Uterus (tissue), 2 donors: ENCODE data around the gene GAPVD1.

Experiments
- POLR2A ChIP-seq, 2 donors: fragments of 450-650 bp; IDR thresholded peaks; one replicate each; pipeline ENCODE4 v1.6.1; 2016; ENCODE audit warnings: antibody characterized with exemption in 2 of 2, mild to moderate bottlenecking in 1 of 2, moderate library complexity in 1 of 2
- TF ChIP-seq, protein P1 (sequence below), 4 experiments: fragments of 200-600 bp in 2 of 4; fragments of 450-650 bp in 2 of 4; sonication (generic) in 2 of 4; IDR thresholded peaks; one replicate each; pipeline ENCODE4 v1.5.1; 2016 to 2019; ENCODE audit warnings: antibody characterized with exemption in 4 of 4, mild to moderate bottlenecking in 2 of 4, moderate library complexity in 1 of 4

DNA sequence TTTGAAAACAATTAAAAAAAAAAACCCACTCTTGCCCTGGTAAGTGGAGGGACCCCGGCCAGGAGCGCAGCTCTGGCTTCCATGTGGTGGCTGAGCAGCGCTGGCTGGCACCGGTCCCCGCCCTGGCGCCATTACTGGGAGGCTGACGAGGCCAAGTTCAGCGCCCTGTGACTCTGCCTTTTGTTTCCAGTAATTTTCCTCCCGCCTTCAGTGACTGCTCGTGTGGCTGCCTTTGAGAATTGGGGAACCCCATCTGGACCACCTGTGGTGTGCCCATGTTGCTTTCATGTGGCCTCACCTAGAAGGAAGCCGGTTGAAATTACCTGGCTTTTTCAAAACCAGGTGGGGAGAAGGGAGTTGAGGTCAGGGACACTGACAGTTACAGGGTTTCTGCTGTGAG is 136.1 kb downstream of the GAPVD1 start:
- TF ChIP-seq, protein P1, sequence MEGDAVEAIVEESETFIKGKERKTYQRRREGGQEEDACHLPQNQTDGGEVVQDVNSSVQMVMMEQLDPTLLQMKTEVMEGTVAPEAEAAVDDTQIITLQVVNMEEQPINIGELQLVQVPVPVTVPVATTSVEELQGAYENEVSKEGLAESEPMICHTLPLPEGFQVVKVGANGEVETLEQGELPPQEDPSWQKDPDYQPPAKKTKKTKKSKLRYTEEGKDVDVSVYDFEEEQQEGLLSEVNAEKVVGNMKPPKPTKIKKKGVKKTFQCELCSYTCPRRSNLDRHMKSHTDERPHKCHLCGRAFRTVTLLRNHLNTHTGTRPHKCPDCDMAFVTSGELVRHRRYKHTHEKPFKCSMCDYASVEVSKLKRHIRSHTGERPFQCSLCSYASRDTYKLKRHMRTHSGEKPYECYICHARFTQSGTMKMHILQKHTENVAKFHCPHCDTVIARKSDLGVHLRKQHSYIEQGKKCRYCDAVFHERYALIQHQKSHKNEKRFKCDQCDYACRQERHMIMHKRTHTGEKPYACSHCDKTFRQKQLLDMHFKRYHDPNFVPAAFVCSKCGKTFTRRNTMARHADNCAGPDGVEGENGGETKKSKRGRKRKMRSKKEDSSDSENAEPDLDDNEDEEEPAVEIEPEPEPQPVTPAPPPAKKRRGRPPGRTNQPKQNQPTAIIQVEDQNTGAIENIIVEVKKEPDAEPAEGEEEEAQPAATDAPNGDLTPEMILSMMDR (IDR thresholded peaks at IDR 0.05) = no peak
- TF ChIP-seq POLR2A (IDR thresholded peaks at IDR 0.05) = no peak
